HUES48 (cell line): ENCODE results near the gene RBMS1.

Source experiments
- H3K27ac ChIP-seq: one replicate; pipeline ENCODE4 v1.7.0; 2013; ENCODE audit warnings: low read depth, low read length, inconsistent platforms
- H3K27me3 ChIP-seq: 2 replicates; pipeline ENCODE4 v1.6.1; 2013; ENCODE audit warnings: mild to moderate bottlenecking, low read length; ENCODE audit not compliant: control insufficient read depth, insufficient read depth
- H3K36me3 ChIP-seq: 2 replicates; pipeline ENCODE4 v1.6.1; 2013; ENCODE audit warnings: low read length; ENCODE audit not compliant: control insufficient read depth, insufficient read depth
- H3K4me1 ChIP-seq: 2 replicates; pipeline ENCODE4 v1.6.1; 2013; ENCODE audit warnings: mild to moderate bottlenecking, low read length; ENCODE audit not compliant: control insufficient read depth, insufficient read depth
- H3K4me3 ChIP-seq: 2 replicates; pipeline ENCODE4 v1.5.1; 2013; ENCODE audit warnings: mild to moderate bottlenecking, low read depth, low read length
- H3K9ac ChIP-seq: 2 replicates; pipeline ENCODE4 v1.6.1; 2013; ENCODE audit warnings: mild to moderate bottlenecking, low read depth, low read length, moderate library complexity
- H3K9me3 ChIP-seq: 2 replicates; pipeline ENCODE4 v1.6.1; 2013; ENCODE audit warnings: low read length; ENCODE audit not compliant: control insufficient read depth, insufficient read depth

The RBMS1 gene

GRCh38 chr2:160516547-160517365 lies 23.1 kb upstream of the RBMS1 start:
- H3K4me3 ChIP-seq = no peak overlapping the region
- H3K27me3 ChIP-seq = no peaks in the 10 kb centered on the region
- H3K36me3 ChIP-seq = no peaks in the 10 kb centered on the region
- H3K9me3 ChIP-seq = no peaks in the 10 kb centered on the region
- H3K4me1 ChIP-seq = peaks cover 10% of the 10 kb centered on the region
- H3K27ac ChIP-seq = no peak overlapping the region
- no peak overlapping the region for H3K9ac ChIP-seq

DNA sequence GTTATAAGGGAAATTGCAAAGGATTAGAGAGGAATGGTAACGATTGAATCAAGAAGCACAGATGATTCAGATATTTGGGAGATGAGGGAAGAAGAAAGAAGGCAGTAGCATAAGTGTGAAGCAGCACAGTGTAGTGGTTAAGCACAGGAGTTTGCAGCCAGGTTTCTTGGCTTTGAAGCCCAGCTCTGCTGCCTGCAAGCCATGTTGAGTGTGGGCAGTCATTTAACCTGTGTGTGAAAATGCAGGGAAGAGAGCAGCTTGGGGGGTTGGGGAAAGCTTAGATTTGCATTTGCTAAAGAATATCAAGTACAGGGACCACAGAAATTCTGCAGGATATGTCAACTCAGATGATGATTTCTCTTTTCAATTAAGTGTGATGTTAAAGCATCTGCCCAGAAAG lies 21.5 kb upstream of the RBMS1 start:
- Histone ChIP-seq H3K27ac (no peak overlapping the region), H3K36me3 (no peaks in the 10 kb centered on the region), H3K9ac (no peak overlapping the region), H3K9me3 (no peaks in the 10 kb centered on the region), H3K4me1 (peaks cover 10% of the 10 kb centered on the region), H3K27me3 (no peaks in the 10 kb centered on the region), H3K4me3 (no peak overlapping the region)

GRCh38 chr2:160513120-160513519 lies 19.5 kb upstream of the RBMS1 start:
- H3K27me3 ChIP-seq = no peaks in the 10 kb centered on the region
- H3K36me3 ChIP-seq = no peaks in the 10 kb centered on the region
- H3K9me3 ChIP-seq = no peaks in the 10 kb centered on the region
- no peak overlapping the region for H3K4me3 ChIP-seq
- H3K27ac ChIP-seq = no peak overlapping the region
- H3K4me1 ChIP-seq = peaks cover 10% of the 10 kb centered on the region
- H3K9ac ChIP-seq = no peak overlapping the region

GRCh38 chr2:160512491-160512890 lies 18.9 kb upstream of the RBMS1 start:
- H3K36me3 ChIP-seq = no peaks in the 10 kb centered on the region
- no peaks in the 10 kb centered on the region for H3K27me3 ChIP-seq
- H3K27ac ChIP-seq = no peak overlapping the region

DNA sequence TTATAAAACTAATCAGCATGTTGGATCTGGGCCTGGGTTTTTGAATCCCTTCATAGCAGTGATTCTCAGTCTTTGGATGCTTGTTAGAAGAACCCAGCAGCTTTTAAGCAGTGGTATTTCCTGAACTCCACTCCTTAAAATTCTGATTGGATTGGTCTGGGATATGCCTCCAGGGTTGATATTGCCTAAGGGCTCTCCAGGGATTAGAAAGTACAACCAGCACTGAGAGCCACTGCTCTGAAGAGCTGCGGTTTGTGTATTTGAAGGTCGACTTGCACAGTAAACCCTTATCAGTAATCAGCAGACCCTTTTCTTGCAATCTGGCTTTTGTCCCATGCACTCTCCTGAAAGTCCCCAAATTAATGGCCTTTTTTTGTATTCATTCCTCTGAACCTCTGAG lies 17.0 kb upstream of the RBMS1 start:
- H3K4me1 ChIP-seq = peaks cover 10% of the 10 kb centered on the region
- H3K9me3 ChIP-seq = no peaks in the 10 kb centered on the region
- no peak overlapping the region for H3K4me3 ChIP-seq
- no peak overlapping the region for H3K27ac ChIP-seq
- H3K9ac ChIP-seq = no peak overlapping the region
- H3K36me3 ChIP-seq = no peaks in the 10 kb centered on the region
- no peaks in the 10 kb centered on the region for H3K27me3 ChIP-seq

More at GRCh38 chr2:160512491-160512890, 18.9 kb upstream of the RBMS1 start:
- no peak overlapping the region for H3K9ac ChIP-seq
- no peaks in the 10 kb centered on the region for H3K9me3 ChIP-seq
- H3K4me1 ChIP-seq = peaks cover 10% of the 10 kb centered on the region
- no peak overlapping the region for H3K4me3 ChIP-seq

DNA sequence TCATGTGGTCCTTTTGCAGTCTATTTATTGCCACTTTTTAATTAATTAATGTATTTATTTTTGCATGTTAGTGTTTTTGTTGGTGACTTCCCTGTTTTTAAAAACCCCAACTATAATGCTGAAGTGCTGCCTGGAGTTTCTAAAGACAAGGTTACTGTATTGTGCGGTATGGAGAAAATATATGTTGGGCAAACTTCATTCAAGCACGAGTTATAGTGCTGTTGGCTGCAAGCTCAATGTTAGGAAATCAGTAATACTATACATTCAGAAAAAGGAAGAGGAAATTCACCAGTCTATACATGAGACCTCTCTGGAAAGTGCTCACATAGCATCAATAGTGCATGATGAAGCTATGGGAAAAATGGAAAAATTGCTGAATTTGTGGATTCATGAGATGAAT lies 15.4 kb upstream of the RBMS1 start:
- Histone ChIP-seq H3K36me3 (no peaks in the 10 kb centered on the region), H3K9me3 (no peaks in the 10 kb centered on the region), H3K9ac (no peak overlapping the region), H3K4me1 (no peaks in the 10 kb centered on the region), H3K27me3 (no peaks in the 10 kb centered on the region), H3K4me3 (no peak overlapping the region), H3K27ac (no peak overlapping the region)

GRCh38 chr2:160507464-160507863 lies 13.9 kb upstream of the RBMS1 start:
- H3K36me3 ChIP-seq = no peaks in the 10 kb centered on the region
- H3K27ac ChIP-seq = no peak overlapping the region
- H3K4me1 ChIP-seq = no peaks in the 10 kb centered on the region

DNA sequence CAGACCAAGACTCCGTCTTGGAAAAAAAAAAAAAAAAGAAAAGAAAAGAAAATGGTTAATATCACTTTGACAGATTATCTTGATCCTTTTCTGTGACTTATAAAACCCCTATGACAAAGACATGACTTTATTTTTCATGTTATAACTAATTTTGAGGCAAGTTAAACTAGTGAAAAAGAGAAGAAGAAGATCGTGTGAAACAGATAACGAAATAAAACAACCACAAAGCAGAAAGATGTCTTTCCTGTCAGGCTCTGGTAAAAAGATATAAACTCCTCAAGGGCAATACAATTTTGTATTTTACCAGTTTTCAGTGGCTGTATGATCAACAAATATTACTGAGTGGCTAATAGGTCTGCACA lies 13.4 kb upstream of the RBMS1 start:
- Histone ChIP-seq H3K4me3 (no peak overlapping the region), H3K4me1 (no peaks in the 10 kb centered on the region), H3K9ac (no peak overlapping the region), H3K27ac (no peak overlapping the region), H3K36me3 (no peaks in the 10 kb centered on the region), H3K9me3 (no peaks in the 10 kb centered on the region), H3K27me3 (no peaks in the 10 kb centered on the region)

More at GRCh38 chr2:160507464-160507863, 13.9 kb upstream of the RBMS1 start:
- H3K9me3 ChIP-seq = no peaks in the 10 kb centered on the region
- no peak overlapping the region for H3K9ac ChIP-seq
- no peaks in the 10 kb centered on the region for H3K27me3 ChIP-seq
- no peak overlapping the region for H3K4me3 ChIP-seq

GRCh38 chr2:160506371-160507045 lies 12.9 kb upstream of the RBMS1 start:
- H3K27ac ChIP-seq = no peak overlapping the region
- no peaks in the 10 kb centered on the region for H3K9me3 ChIP-seq
- H3K36me3 ChIP-seq = no peaks in the 10 kb centered on the region
- no peak overlapping the region for H3K4me3 ChIP-seq
- no peak overlapping the region for H3K9ac ChIP-seq
- H3K4me1 ChIP-seq = no peaks in the 10 kb centered on the region
- no peaks in the 10 kb centered on the region for H3K27me3 ChIP-seq

DNA sequence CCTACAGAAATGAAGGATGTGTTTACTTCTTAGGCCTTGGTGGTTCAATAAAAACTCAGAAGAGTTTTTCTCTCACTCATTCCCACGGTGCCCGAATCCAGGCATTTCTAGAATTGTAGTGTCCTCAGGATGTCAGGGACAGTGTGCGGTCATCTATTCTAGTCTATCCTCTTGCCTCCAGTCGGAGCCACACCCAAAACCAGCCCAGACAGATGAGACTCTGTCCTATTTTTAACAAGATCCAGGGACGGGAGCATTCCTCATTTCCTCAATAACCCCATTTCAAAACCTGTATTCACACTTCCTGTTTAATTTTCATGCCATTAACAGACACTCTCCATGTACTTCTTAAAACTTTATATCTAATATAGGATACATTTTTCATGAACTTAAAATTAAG lies 11.6 kb upstream of the RBMS1 start:
- Histone ChIP-seq H3K27ac (no peak overlapping the region), H3K4me3 (no peak overlapping the region), H3K27me3 (no peaks in the 10 kb centered on the region), H3K9ac (no peak overlapping the region), H3K4me1 (no peaks in the 10 kb centered on the region), H3K36me3 (no peaks in the 10 kb centered on the region), H3K9me3 (no peaks in the 10 kb centered on the region)

DNA sequence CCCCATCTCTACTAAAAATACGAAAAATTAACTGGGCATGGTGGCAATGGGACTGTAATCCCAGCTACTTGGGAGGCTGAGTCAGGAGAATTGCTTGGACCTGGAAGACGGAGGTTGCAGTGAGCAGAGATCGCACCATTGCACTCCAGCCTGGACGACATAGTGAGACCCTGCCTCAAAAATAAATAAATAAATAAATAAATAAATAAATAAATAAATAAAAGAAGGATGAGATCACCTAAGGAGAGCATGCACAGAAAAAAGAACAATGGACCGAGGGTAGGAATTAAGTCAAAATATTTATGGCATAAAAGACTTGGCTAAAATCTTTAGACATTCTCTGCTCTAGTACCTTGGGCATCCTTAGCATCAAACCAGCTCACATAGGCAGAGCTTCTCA lies 8.9 kb upstream of the RBMS1 start:
- Histone ChIP-seq H3K9me3 (no peaks in the 10 kb centered on the region), H3K27me3 (no peaks in the 10 kb centered on the region), H3K36me3 (no peaks in the 10 kb centered on the region), H3K4me3 (no peak overlapping the region), H3K9ac (no peak overlapping the region), H3K4me1 (no peaks in the 10 kb centered on the region), H3K27ac (no peak overlapping the region)
